ENCODE measurements around the gene KCND2. TPM values are rescaled to one million over a fixed set of nuclear protein-coding genes. Genes with fewer than 3 reads are reported as not detected.

KCND2 gene
- total RNA-seq, 4 donors from 2014 or later: under 0.01 to 1.3 (median 0.59) TPM; not detected in 1

- Histone ChIP-seq H3K4me3 (no peak overlapping the region), H3K27ac (no peak overlapping the region), H3K27me3 (no peaks in the 10 kb centered on the region), H3K4me1 (no peaks in the 10 kb centered on the region), H3K36me3 (no peaks in the 10 kb centered on the region), H3K9me3 (no peaks in the 10 kb centered on the region)
- DNase-seq (ENCODE audit: low spot score in 2 of 2): no peak
- no peak for TF ChIP-seq EP300 (IDR thresholded peaks at IDR 0.05)
- no peak for TF ChIP-seq POLR2A (IDR thresholded peaks at IDR 0.05)
- no peak for TF ChIP-seq CTCF (IDR thresholded peaks at IDR 0.05)
- WGBS, 2 donors: 71 to 74% methylated on average over 5 of the region's 5 CpGs
These were observed 402.1 kb downstream of the KCND2 start for GRCh38 chr7:120675076-120675475.

GRCh38 chr7:120677535-120677934 lies 404.6 kb downstream of the KCND2 start:
- 93 to 100% methylated on average over 1 of the region's 1 CpG for WGBS, 2 donors
- no peak overlapping the region for H3K4me3 ChIP-seq

GRCh38 chr7:120680985-120681384 lies 408.0 kb downstream of the KCND2 start:
- no peak for TF ChIP-seq CTCF (IDR thresholded peaks at IDR 0.05)
- no peak for TF ChIP-seq EP300 (IDR thresholded peaks at IDR 0.05)
- no peak for TF ChIP-seq POLR2A (IDR thresholded peaks at IDR 0.05)
- no peaks in the 10 kb centered on the region for H3K4me1 ChIP-seq
- 71 to 80% methylated on average over 1 of the region's 1 CpG for WGBS, 2 donors

More at GRCh38 chr7:120677535-120677934, 404.6 kb downstream of the KCND2 start:
- Histone ChIP-seq H3K27me3 (no peaks in the 10 kb centered on the region), H3K9me3 (no peaks in the 10 kb centered on the region), H3K27ac (no peak overlapping the region), H3K4me1 (no peaks in the 10 kb centered on the region), H3K36me3 (no peaks in the 10 kb centered on the region)
- DNase-seq (ENCODE audit: low spot score in 2 of 2): no peak
- TF ChIP-seq CTCF (IDR thresholded peaks at IDR 0.05): no peak
- no peak for TF ChIP-seq POLR2A (IDR thresholded peaks at IDR 0.05)
- TF ChIP-seq EP300 (IDR thresholded peaks at IDR 0.05): no peak

GRCh38 chr7:120684463-120684862 lies 411.5 kb downstream of the KCND2 start:
- H3K4me3 ChIP-seq: no peak overlapping the region
- WGBS, 2 donors: 62 to 68% methylated on average over 6 of the region's 6 CpGs
- DNase-seq (ENCODE audit: low spot score in 2 of 2): no peak
- no peaks in the 10 kb centered on the region for H3K36me3 ChIP-seq
- TF ChIP-seq POLR2A (IDR thresholded peaks at IDR 0.05) (no peak), EP300 (IDR thresholded peaks at IDR 0.05) (no peak), CTCF (IDR thresholded peaks at IDR 0.05) (no peak)
- no peak overlapping the region for H3K27ac ChIP-seq
- H3K4me1 ChIP-seq: no peaks in the 10 kb centered on the region
- no peaks in the 10 kb centered on the region for H3K9me3 ChIP-seq
- no peaks in the 10 kb centered on the region for H3K27me3 ChIP-seq

More at GRCh38 chr7:120680985-120681384, 408.0 kb downstream of the KCND2 start:
- H3K27me3 ChIP-seq: no peaks in the 10 kb centered on the region
- no peak overlapping the region for H3K27ac ChIP-seq
- no peak overlapping the region for H3K4me3 ChIP-seq
- no peaks in the 10 kb centered on the region for H3K9me3 ChIP-seq
- no peaks in the 10 kb centered on the region for H3K36me3 ChIP-seq
- DNase-seq (ENCODE audit: low spot score in 2 of 2): no peak

- no peaks in the 10 kb centered on the region for H3K27me3 ChIP-seq
- DNase-seq (ENCODE audit: low spot score in 2 of 2): no peak
- 78 to 85% methylated on average over 2 of the region's 2 CpGs for WGBS, 2 donors
- H3K4me1 ChIP-seq: no peaks in the 10 kb centered on the region
- no peaks in the 10 kb centered on the region for H3K9me3 ChIP-seq
- no peak overlapping the region for H3K4me3 ChIP-seq
- no peaks in the 10 kb centered on the region for H3K36me3 ChIP-seq
- no peak for TF ChIP-seq EP300 (IDR thresholded peaks at IDR 0.05)
- TF ChIP-seq CTCF (IDR thresholded peaks at IDR 0.05): no peak
- no peak overlapping the region for H3K27ac ChIP-seq
These were observed 418.9 kb downstream of the KCND2 start for GRCh38 chr7:120691915-120692314.

Measured in tibial nerve (tissue), 4 donors.